ENCODE data around the gene MAD2L2.

DNA sequence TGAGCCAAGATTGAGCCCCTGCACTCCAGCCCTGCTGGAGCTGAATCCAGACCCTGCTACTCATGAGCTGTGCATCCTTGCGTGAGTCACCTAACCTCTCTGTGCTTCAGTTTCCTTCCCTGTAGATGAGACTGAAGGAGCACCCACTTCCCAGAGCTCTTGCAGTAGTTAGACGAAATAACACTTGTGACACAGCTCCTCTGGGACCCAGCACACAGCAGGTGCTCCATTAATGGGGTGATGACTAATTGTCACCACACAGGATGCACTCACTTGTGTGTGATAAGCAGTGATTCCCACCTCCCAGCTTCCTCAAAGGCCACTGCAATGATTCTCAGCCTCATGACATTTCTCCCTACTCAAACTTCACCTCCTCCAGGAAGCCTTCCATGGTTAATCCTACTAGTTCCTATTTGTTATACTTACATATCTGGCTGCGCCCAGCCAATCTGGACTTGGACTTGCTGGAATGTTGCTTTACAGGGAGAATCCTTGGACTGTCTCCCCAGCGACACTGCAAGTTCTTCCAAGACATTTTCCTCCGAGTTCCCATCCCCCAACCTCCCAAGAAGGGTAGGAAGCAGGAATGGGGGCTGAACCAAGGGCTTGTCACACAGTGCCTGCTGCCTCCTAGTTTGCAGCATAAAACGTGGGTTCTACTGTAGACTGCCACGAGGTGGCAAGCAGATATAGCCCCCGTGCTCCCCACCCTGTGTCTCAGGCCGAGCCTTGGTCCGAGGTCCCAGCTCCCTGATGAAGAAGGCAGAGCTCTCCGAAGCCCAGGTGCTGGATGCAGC, 27.8 kb upstream of the MAD2L2 start:
- TF ChIP-seq, protein P1, sequence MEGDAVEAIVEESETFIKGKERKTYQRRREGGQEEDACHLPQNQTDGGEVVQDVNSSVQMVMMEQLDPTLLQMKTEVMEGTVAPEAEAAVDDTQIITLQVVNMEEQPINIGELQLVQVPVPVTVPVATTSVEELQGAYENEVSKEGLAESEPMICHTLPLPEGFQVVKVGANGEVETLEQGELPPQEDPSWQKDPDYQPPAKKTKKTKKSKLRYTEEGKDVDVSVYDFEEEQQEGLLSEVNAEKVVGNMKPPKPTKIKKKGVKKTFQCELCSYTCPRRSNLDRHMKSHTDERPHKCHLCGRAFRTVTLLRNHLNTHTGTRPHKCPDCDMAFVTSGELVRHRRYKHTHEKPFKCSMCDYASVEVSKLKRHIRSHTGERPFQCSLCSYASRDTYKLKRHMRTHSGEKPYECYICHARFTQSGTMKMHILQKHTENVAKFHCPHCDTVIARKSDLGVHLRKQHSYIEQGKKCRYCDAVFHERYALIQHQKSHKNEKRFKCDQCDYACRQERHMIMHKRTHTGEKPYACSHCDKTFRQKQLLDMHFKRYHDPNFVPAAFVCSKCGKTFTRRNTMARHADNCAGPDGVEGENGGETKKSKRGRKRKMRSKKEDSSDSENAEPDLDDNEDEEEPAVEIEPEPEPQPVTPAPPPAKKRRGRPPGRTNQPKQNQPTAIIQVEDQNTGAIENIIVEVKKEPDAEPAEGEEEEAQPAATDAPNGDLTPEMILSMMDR (conservative IDR thresholded peaks at IDR 0.05 in 1 of 2, IDR thresholded peaks at IDR 0.05 in 1 of 2; ENCODE audit: low read depth in 1 of 2, low read length in 2 of 2): no peak
- TF ChIP-seq EZH2 (IDR thresholded peaks at IDR 0.05; ENCODE audit: low read length, missing control alignments): no peak

All from fibroblast of lung (primary cell).